ENCODE measurements around the gene NAAA.

- TF ChIP-seq REST (IDR thresholded peaks at IDR 0.05; ENCODE audit: insufficient read depth in 1 of 2, low read depth in 2 of 2, low read length in 2 of 2) (no peak), POLR2AphosphoS5 (IDR thresholded peaks at IDR 0.05; ENCODE audit: low read depth, low read length) (no peak), TAF1 (IDR thresholded peaks at IDR 0.05; ENCODE audit: borderline replicate concordance, insufficient read depth, low read length) (no peak), SIN3A (IDR thresholded peaks at IDR 0.05; ENCODE audit: borderline replicate concordance, insufficient read depth, low read length) (no peak), FOXP2 (optimal IDR thresholded peaks at IDR 0.05; ENCODE audit: borderline replicate concordance, extremely low read depth, extremely low read length, insufficient read depth) (no peak)
These were observed 22.7 kb upstream of the NAAA start for GRCh38 chr4:75963558-75963957.
